HG03064 (cell line): ENCODE measurements around the gene NAGPA.
"Not testable (repeated sequence)": the region's sequence is repeated elsewhere in the genome, so short reads cannot be mapped to it uniquely, and the experiment has no call there.

ENCODE experiments used
- ATAC-seq: cut with Tn5 transposase; IDR thresholded peaks from one replicate; pipeline ENCODE4 v1.9.1; 2021; ENCODE audit warnings: low read depth; ENCODE audit not compliant: unreplicated experiment

The NAGPA gene

DNA sequence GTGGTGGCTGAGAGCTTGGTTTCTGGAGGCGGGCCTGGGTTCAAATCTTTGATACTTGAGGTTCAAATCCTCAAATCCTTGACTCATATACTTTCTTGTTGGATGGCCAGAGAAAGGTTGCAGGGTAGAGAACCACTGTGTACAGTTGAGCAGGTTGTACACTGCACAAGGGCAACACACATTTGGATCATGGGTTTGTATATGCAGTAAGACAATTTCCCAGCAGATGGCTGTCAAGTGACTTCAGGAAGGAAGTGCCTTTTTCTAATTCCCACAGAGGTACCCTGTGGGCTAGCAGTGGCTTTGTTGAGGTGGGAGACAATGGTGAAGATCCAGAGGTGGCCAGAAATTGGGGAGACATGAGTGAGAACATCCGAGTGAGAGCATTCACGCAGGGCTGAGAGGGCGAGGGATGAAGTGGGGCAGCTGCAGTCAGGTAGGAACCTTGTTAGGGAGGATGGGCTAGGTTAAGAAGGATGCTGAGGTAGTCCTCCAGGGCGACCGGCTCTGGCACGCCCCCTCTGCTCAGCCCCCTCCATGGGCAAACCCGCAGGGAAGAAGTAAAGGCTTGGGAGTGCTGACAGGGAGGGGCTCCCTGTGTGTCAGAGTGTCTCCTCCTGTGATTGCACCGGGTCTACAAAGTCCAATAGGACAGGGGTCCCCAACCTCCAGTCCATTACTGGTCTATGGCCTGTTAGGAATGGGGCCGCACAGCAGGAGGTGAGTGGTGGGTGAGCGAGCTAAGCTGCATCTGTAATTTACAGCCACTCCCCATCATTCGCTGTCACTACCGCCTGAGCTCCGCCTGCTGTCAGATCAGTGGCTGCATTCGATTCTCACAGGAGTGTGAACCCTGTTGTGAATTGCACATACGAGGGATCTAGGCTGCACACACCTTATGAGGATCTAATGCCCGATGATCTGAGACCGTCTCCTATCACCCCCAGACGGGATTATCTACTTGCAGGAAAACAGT lies 29.3 kb upstream of the NAGPA start:
- ATAC-seq: no peak

GRCh38 chr16:5062051-5062450 lies 28.3 kb upstream of the NAGPA start:
- ATAC-seq: no peak

- ATAC-seq: no peak
These were observed 26.4 kb upstream of the NAGPA start for GRCh38 chr16:5060073-5060641.

GRCh38 chr16:5059386-5060072 lies 25.8 kb upstream of the NAGPA start:
- no peak for ATAC-seq

DNA sequence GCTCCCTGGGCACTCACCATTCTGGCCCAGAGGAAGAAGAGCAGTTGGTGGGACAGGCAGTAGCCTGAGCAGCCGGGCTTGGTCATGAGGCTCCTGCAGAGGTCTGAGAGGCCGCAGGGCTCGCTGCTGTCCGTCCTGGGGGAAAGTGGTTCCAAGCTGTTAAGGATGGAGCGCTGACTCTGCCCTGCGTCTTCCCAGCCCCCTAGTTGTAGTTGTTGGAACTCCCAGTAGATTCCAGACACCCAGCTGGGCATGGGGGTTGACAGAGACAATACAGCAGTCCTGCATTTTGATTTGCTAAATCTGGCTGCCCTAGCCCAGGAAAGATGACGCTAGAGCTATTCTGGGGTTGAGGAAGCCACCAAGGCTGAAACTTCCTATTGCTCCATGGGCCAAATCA lies 24.7 kb upstream of the NAGPA start:
- no peak for ATAC-seq

DNA sequence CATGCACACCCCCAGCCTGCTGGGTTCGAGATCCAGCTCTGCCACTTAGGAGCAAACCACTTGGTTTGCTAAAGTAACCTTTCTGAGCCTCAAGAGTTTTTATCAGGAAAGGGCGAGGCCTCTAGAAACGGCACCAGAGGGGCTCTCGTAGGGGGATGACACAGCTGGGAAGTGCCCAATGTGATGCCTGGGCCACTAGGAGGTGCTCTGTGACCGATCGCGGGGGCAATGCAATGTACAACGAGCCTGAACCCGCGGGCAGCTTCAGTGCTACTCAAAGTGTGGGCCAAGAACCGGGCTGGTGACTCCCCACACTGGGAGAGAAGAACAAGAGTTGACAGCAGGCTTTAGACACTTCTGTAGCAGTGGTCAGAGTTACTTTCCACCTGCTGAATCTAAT lies 22.6 kb upstream of the NAGPA start:
- no peak for ATAC-seq

- ATAC-seq: no peak
These were observed 21.4 kb upstream of the NAGPA start for GRCh38 chr16:5054876-5055865.

DNA sequence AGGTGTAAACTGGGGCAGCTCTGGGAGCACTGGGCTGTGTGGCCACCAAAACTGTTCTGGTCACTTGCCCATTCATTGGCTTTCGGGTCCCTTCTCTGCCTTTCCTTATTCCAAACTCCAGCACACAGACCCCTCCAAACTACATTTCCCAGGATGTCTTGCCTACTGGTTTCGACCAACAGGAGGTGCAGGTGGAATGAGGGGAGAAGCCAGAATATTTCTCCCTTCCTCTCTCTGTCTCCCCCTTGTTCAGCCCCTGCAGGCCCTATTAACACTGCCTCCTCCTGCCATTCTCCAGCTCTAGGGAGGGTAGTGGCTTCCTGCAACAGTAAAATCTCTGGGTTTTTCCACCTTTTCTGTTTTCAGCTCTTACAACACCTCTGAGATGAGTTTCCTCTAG lies 13.2 kb upstream of the NAGPA start:
- ATAC-seq: no peak

GRCh38 chr16:5045499-5046115 lies 11.9 kb upstream of the NAGPA start:
- no peak for ATAC-seq

DNA sequence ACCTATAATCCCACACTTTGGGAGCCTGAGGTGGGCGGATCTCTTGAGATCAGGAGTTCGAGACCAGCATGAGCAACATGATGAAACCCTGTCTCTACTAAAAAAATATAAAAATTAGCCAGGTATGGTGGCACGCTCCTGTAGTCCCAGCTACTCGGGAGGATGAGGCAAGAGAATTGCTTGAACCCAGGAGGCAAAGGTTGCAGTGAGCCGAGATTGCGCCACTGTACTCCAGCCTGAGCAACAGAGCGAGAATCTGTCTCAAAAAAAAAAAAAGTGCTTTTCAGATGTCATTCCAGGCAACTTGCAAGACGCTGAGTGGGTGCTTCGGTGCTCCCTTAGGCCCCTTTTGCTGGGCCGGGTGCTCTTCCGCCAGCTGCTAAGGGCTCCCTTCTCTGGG lies 10.8 kb upstream of the NAGPA start:
- not testable (repeated sequence) for ATAC-seq

- no peak for ATAC-seq
These were observed 10.3 kb upstream of the NAGPA start for GRCh38 chr16:5044011-5044540.

GRCh38 chr16:5042574-5043171 lies 8.9 kb upstream of the NAGPA start:
- no peak for ATAC-seq

GRCh38 chr16:5041600-5042133 lies 7.9 kb upstream of the NAGPA start:
- no peak for ATAC-seq

GRCh38 chr16:5040451-5040850 lies 6.7 kb upstream of the NAGPA start:
- ATAC-seq: no peak

GRCh38 chr16:5036228-5037156 lies 2.8 kb upstream of the NAGPA start:
- no peak for ATAC-seq

DNA sequence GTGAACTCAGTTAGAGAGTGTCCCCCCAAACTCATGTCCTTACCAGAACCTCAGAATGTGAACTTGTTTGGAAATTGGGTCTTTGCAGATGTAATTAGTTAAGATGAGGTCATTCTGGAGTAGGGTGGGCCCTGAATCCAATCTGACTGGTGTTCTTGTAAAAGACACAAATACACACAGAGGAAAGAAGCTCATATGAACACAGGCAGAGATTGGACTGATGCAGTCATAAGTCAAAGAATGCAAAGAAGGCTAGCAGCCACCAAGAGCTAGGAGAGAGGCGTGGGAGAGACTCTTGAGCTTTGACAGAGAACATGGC lies 2.1 kb upstream of the NAGPA start:
- ATAC-seq: no peak

DNA sequence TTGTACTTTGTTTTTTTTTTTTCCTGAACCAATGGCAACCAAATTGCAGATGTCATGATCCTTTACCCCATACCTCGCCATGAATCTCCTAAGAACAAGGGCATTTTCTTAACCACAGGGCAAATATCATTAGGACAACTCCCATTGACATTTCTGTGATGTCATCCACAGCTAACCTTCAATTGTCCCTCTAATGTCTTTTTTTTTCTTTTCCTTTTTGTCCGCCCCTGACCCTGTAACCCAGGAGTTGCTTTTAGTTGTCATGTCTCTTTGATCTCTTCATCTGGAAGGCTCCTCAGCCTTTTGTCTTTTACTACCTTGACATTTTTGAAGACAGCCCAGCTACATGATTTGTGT lies 410 bp upstream of the NAGPA start:
- no peak for ATAC-seq

GRCh38 chr16:5032748-5033167 lies 977 bp downstream of the NAGPA start:
- ATAC-seq: no peak
